ENCODE results near the gene DTX4. TPM values are rescaled to one million over a fixed set of nuclear protein-coding genes. Genes with fewer than 3 reads are reported as not detected.

The DTX4 gene
- total RNA-seq, 1 donor from 2014 or later, result 24.2 TPM

DNA sequence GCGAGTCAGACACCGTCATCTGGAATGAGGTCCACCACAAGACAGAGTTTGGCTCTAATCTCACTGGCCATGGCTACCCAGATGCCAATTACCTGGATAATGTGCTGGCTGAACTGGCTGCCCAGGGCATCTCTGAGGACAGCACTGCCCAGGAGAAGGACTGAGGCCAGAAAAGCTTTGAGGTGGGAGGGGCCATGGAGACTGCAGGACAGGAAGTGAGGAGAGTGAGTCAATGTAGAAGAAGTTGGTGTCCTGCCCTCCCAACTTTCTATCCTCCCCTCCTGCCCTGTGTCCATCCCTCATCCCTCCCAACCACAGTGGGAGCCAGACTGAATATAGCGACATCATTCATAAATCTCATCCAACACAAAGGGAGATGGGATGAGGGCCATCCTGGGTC, 32.8 kb downstream of the DTX4 start:
- no peaks in the 10 kb centered on the region for H3K9me3 Mint-ChIP-seq
- H3K27me3 Mint-ChIP-seq, result no peaks in the 10 kb centered on the region
- TF ChIP-seq, protein P1, sequence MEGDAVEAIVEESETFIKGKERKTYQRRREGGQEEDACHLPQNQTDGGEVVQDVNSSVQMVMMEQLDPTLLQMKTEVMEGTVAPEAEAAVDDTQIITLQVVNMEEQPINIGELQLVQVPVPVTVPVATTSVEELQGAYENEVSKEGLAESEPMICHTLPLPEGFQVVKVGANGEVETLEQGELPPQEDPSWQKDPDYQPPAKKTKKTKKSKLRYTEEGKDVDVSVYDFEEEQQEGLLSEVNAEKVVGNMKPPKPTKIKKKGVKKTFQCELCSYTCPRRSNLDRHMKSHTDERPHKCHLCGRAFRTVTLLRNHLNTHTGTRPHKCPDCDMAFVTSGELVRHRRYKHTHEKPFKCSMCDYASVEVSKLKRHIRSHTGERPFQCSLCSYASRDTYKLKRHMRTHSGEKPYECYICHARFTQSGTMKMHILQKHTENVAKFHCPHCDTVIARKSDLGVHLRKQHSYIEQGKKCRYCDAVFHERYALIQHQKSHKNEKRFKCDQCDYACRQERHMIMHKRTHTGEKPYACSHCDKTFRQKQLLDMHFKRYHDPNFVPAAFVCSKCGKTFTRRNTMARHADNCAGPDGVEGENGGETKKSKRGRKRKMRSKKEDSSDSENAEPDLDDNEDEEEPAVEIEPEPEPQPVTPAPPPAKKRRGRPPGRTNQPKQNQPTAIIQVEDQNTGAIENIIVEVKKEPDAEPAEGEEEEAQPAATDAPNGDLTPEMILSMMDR (IDR thresholded peaks at IDR 0.05), result no peak
- POLR2A ChIA-PET, result interaction anchor here (1.1 to 6.3 kb wide), 2 partner anchors 8 to 32 kb away, joined by 3 to 69 read pairs; partner anchors contain the start of genes DTX4 and MPEG1
- intact Hi-C loops (cut with micrococcal nuclease), result no loop called here
- peaks cover 98% of the 10 kb centered on the region for H3K4me1 Mint-ChIP-seq
- CTCF ChIA-PET, result interaction anchor here (0.6 to 9.7 kb wide), 2 partner anchors 19 to 32 kb away, joined by 3 to 94 read pairs; partner anchors contain the start of gene DTX4
- H3K27ac Mint-ChIP-seq, result peak overlapping the region; percentile 83
- no peak for ATAC-seq (ENCODE audit: low read depth)
- no peak for DNase-seq
- H3K4me3 Mint-ChIP-seq, result peak overlapping the region; percentile 28
- H3K36me3 Mint-ChIP-seq (ENCODE audit: low read depth), result peaks cover 85% of the 10 kb centered on the region

DNA sequence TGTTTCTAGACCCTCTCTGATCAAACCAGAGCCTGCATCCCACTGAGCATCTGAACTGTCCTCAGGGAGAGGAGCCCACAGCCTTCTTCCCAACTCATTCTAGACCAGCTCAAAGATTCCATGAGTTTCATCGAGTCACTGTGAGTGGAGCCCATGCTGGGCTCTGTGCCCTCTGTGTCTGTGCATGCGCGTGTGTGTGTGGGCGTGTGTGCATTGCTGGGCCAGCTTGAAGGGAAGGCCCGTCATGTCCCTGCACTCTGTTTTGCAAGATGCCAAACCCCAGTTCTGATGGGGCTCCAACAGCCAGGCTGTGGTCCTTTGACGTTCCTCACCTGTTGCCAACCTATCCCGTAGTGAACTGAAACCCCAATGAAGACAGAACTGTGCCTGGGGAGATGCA, 33.7 kb downstream of the DTX4 start:
- POLR2A ChIA-PET, result interaction anchor here (0.5 to 6.3 kb wide), 6 partner anchors 8 to 84 kb away, joined by 3 to 69 read pairs (median 4); partner anchors contain the start of gene DTX4
- Mint-ChIP-seq H3K27me3 (no peaks in the 10 kb centered on the region), H3K4me1 (peaks cover 97% of the 10 kb centered on the region), H3K27ac (peak overlapping the region; percentile 83), H3K4me3 (no peak overlapping the region), H3K9me3 (no peaks in the 10 kb centered on the region), H3K36me3 (ENCODE audit: low read depth) (peaks cover 87% of the 10 kb centered on the region)
- intact Hi-C loops (cut with micrococcal nuclease), result no loop called here
- DNase-seq (no peak), ATAC-seq (ENCODE audit: low read depth) (no peak)
- CTCF ChIA-PET, result interaction anchor here (0.8 to 9.7 kb wide), 5 partner anchors 12 to 62 kb away, joined by 3 to 94 read pairs (median 4); partner anchors contain the start of gene DTX4
- TF ChIP-seq, protein P1 (IDR thresholded peaks at IDR 0.05), result no peak

DNA sequence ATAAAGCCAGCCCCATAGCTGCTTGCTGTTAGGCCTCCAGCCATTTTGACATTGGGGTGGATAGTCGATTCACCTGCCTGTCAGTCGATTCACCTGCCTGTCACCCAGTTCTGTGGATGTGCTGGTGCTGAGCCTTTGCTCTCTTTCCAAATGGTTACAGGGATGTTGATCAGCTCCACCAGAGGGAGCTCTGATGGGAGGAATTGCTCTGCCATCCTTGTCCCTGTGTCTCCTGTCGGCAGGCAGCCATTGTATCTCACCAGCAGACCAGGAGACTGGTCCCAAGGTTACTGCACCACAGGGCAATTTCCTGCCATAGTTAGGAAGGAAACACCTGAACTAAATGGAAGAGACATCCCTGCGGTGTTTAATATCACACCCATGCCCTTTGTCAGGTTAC, 34.7 kb downstream of the DTX4 start:
- H3K9me3 Mint-ChIP-seq, result no peaks in the 10 kb centered on the region
- ATAC-seq (ENCODE audit: low read depth), result no peak
- peak overlapping the region; percentile 93 for H3K27ac Mint-ChIP-seq
- CTCF ChIA-PET, result interaction anchor here (0.8 to 9.7 kb wide), 9 partner anchors 13 to 225 kb away, joined by 3 to 94 read pairs (median 4); partner anchors contain the start of gene DTX4
- TF ChIP-seq, protein P1 (IDR thresholded peaks at IDR 0.05), result no peak
- POLR2A ChIA-PET, result interaction anchor here (1.3 to 6.3 kb wide), 4 partner anchors 16 to 83 kb away, joined by 4 to 69 read pairs (median 5); partner anchors contain the start of gene DTX4
- intact Hi-C loops (cut with micrococcal nuclease), result no loop called here
- H3K4me1 Mint-ChIP-seq, result peaks cover 93% of the 10 kb centered on the region
- peaks cover 88% of the 10 kb centered on the region for H3K36me3 Mint-ChIP-seq (ENCODE audit: low read depth)
- peak overlapping the region; percentile 98 for H3K4me3 Mint-ChIP-seq
- DNase-seq, result no peak
- no peaks in the 10 kb centered on the region for H3K27me3 Mint-ChIP-seq

DNA sequence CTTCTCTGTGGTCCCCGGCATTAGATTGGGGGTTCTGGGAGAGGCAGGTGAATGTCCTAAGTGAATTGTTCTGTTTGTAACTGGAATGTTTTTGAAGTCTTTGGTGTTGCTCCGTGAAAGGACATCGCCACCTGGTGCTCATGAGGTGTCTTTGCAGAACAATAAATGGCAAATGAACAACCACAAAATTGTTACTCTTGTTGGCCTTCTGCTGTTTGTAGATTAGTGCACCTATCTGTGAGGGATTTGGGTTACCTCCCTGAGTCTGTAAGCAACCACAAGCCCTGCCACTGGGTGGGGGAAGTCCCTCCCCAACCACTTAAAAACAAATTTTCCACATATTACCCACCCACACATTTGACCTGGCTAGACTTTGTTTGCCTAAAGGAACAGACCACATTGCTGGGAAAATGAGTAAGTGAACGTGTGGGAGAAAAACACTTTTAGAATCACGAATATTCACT, 36.1 kb downstream of the DTX4 start:
- POLR2A ChIA-PET, result interaction anchor here (0.8 to 0.9 kb wide), 2 partner anchors 9 to 10 kb away, joined by 4 read pairs; no protein-coding TSS in a partner anchor
- DNase-seq, result no peak
- peak; percentile 45 for ATAC-seq (ENCODE audit: low read depth)
- CTCF ChIA-PET, result interaction anchor here (1.1 to 9.7 kb wide), 3 partner anchors 16 to 222 kb away, joined by 3 to 94 read pairs (median 4); partner anchors contain the start of gene DTX4
- peak overlapping the region; percentile 93 for H3K27ac Mint-ChIP-seq
- H3K36me3 Mint-ChIP-seq (ENCODE audit: low read depth), result peaks cover 88% of the 10 kb centered on the region
- peak overlapping the region; percentile 98 for H3K4me3 Mint-ChIP-seq
- no peaks in the 10 kb centered on the region for H3K9me3 Mint-ChIP-seq
- intact Hi-C loops (cut with micrococcal nuclease), result loop anchor here (1.0 to 2.0 kb wide), 7 partner anchors 8 to 222 kb away; partner anchors contain the start of gene FAM111A
- peaks cover 93% of the 10 kb centered on the region for H3K4me1 Mint-ChIP-seq
- H3K27me3 Mint-ChIP-seq, result no peaks in the 10 kb centered on the region
- TF ChIP-seq, protein P1 (IDR thresholded peaks at IDR 0.05), result no peak

DNA sequence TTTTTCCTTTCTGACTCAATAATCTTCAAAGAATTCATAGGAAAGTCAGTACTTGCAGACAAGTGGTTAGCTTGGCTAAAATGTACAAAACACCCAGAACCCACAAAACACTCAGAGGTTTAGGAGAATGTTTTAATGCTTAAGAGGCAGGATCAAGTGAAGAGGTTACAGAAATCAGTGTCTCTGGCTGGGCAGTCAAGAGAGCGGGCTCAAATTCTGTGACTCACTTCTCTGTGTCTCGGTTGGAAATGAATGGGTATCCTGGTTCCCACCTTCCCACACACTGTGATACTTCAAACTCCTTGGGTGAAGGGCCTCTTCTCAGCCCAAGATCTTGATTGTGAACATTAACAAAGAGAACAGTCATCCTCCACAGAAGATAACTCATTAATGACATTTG, 37.0 kb downstream of the DTX4 start:
- intact Hi-C loops (cut with micrococcal nuclease), result loop anchor here (1.0 to 2.0 kb wide), 7 partner anchors 8 to 221 kb away; partner anchors contain the start of gene FAM111A
- Mint-ChIP-seq H3K27ac (peak overlapping the region; percentile 93), H3K9me3 (no peaks in the 10 kb centered on the region), H3K4me3 (peak overlapping the region; percentile 98), H3K36me3 (ENCODE audit: low read depth) (peaks cover 81% of the 10 kb centered on the region), H3K4me1 (peaks cover 93% of the 10 kb centered on the region), H3K27me3 (no peaks in the 10 kb centered on the region)
- POLR2A ChIA-PET, result interaction anchor here (0.8 to 7.0 kb wide), 5 partner anchors 9 to 63 kb away, joined by 4 to 100 read pairs (median 67); partner anchors contain the start of gene DTX4
- ATAC-seq (ENCODE audit: low read depth) (no peak), DNase-seq (no peak)
- TF ChIP-seq, protein P1 (IDR thresholded peaks at IDR 0.05), result no peak
- CTCF ChIA-PET, result interaction anchor here (1.1 to 9.7 kb wide), 5 partner anchors 8 to 221 kb away, joined by 3 to 94 read pairs (median 3); partner anchors contain the start of gene DTX4
